Measurements from ENCODE around the gene MTMR12. TPM values are rescaled to one million over a fixed set of nuclear protein-coding genes. Genes with fewer than 3 reads are reported as not detected.

The MTMR12 gene
- total RNA-seq, 1 experiment from 2014 or later, result 42.7 TPM

DNA sequence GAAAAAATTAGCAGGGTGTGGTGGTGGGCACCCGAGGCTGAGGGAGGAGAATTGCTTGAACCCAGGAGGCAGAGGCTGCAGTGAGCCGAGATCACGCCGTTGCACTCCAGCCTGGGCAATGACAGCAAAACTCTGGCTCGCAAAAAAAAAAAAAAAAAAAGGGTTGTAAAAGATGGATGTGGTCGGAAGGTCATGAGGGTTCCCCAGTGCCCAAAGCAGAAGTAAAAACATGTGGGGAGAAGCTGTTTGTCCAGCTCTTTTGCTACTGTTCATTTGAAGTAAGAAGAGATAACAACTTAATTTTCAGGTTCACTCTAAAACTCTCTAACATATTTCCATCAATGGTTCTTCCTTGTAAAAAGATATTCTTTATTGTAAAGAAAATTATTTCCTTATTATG lies 81.5 kb downstream of the MTMR12 start (continued):
- TF ChIP-seq, protein P1, sequence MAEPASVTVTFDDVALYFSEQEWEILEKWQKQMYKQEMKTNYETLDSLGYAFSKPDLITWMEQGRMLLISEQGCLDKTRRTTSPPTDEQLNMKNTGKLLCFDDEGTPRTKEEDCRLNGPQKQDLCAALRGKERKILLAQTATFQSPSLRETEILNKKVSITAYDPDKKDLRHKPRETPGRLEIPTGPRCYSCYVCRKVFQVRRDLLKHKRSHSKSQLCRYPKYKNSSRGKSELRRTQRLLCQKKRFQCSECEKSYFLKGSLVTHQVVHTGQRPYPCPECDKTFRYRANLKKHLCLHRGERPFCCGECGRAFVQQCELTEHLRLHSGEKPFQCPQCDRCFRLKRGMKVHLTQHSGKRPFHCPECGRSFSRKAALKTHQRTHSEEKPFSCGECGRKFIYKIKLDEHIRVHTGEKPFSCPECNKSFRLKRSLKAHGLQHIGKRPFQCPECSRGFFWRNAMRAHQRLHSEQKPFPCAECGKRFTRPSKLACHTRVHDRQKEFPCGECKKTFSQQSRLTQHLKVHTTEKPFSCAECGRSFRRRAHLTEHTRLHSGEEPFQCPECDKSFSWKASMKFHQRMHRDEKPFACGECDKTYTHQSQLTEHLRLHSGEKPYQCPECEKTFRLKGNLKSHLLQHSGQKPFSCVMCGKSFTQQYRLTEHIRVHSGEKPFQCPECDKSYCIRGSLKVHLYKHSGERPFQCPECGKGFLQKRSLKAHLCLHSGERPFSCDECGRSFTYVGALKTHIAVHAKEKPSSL (CRISPR knock-in tag; conservative IDR thresholded peaks at IDR 0.05), result no peak
- TF ChIP-seq NR2C2 (CRISPR knock-in tag; IDR thresholded peaks at IDR 0.05) (no peak), ZNF121 (CRISPR knock-in tag; IDR thresholded peaks at IDR 0.05) (no peak), IRF2 (CRISPR knock-in tag; IDR thresholded peaks at IDR 0.05; ENCODE audit: borderline replicate concordance, low read depth) (no peak), EMX1 (CRISPR knock-in tag; IDR thresholded peaks at IDR 0.05) (no peak), ATF1 (CRISPR knock-in tag; IDR thresholded peaks at IDR 0.05) (no peak), ZNF219 (CRISPR knock-in tag; IDR thresholded peaks at IDR 0.05; ENCODE audit: borderline replicate concordance) (no peak), KAT7 (CRISPR knock-in tag; IDR thresholded peaks at IDR 0.05; ENCODE audit: borderline replicate concordance) (no peak), TEAD4 (CRISPR knock-in tag; IDR thresholded peaks at IDR 0.05) (no peak), JUN (CRISPR knock-in tag; IDR thresholded peaks at IDR 0.05) (no peak), NR3C1 (CRISPR knock-in tag; conservative IDR thresholded peaks at IDR 0.05; ENCODE audit: low read depth) (no peak)
- TF ChIP-seq, protein P2, sequence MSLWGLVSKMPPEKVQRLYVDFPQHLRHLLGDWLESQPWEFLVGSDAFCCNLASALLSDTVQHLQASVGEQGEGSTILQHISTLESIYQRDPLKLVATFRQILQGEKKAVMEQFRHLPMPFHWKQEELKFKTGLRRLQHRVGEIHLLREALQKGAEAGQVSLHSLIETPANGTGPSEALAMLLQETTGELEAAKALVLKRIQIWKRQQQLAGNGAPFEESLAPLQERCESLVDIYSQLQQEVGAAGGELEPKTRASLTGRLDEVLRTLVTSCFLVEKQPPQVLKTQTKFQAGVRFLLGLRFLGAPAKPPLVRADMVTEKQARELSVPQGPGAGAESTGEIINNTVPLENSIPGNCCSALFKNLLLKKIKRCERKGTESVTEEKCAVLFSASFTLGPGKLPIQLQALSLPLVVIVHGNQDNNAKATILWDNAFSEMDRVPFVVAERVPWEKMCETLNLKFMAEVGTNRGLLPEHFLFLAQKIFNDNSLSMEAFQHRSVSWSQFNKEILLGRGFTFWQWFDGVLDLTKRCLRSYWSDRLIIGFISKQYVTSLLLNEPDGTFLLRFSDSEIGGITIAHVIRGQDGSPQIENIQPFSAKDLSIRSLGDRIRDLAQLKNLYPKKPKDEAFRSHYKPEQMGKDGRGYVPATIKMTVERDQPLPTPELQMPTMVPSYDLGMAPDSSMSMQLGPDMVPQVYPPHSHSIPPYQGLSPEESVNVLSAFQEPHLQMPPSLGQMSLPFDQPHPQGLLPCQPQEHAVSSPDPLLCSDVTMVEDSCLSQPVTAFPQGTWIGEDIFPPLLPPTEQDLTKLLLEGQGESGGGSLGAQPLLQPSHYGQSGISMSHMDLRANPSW (CRISPR knock-in tag; conservative IDR thresholded peaks at IDR 0.05; ENCODE audit: low read depth), result no peak
- TF ChIP-seq, protein P3, sequence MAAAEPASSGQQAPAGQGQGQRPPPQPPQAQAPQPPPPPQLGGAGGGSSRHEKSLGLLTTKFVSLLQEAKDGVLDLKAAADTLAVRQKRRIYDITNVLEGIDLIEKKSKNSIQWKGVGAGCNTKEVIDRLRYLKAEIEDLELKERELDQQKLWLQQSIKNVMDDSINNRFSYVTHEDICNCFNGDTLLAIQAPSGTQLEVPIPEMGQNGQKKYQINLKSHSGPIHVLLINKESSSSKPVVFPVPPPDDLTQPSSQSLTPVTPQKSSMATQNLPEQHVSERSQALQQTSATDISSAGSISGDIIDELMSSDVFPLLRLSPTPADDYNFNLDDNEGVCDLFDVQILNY (CRISPR knock-in tag; IDR thresholded peaks at IDR 0.05), result no peak
- TF ChIP-seq, protein P4, sequence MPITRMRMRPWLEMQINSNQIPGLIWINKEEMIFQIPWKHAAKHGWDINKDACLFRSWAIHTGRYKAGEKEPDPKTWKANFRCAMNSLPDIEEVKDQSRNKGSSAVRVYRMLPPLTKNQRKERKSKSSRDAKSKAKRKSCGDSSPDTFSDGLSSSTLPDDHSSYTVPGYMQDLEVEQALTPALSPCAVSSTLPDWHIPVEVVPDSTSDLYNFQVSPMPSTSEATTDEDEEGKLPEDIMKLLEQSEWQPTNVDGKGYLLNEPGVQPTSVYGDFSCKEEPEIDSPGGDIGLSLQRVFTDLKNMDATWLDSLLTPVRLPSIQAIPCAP (CRISPR knock-in tag; IDR thresholded peaks at IDR 0.05), result no peak

DNA sequence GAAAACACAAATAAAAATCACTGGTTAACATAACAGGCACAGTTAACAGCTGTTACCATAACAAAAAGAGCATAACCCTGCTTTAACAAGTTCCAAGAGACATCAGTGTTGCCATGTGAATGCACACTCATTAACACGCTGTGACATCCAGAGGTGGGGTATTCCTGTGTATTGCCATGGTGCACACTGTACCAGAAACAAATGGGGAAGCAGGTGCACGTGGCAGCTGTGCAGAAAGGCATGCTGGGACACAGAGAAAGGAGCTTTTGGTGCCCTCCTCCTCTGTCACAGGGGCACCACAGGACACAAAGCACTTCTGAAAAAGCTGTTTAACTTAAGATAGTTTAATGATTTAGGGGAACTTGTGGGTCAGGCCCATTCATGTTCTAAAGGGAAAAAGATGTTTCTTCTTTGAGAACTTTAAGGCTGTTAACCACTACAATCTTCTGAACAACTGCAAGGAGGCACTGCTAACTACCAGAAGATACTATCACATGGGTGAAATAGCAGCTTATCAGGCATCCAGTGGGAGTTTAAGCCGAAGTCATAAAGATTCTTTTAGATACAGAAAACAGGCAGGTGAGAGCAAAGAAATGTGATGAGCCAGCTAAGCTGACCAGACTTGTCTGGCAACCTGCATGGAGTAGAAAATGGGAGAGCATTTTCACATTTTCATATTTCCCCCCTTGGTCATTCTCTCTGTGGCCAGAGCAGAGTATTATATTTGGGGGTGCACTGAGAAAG lies 82.2 kb downstream of the MTMR12 start:
- ChIA-PET POLR2A (no interaction called here), CTCF (interaction anchor here (1.4 to 4.5 kb wide), 3 partner anchors 89 to 121 kb away, joined by 3 to 58 read pairs (median 49); no protein-coding TSS in a partner anchor)
- H3K9me3 Mint-ChIP-seq, result peaks cover 3% of the 10 kb centered on the region; the same call in 1 of the 2 replicates
- H3K27me3 Mint-ChIP-seq (ENCODE audit: low read depth), result no peaks in the 10 kb centered on the region; the same call in 1 of the 2 replicates
- peaks cover 4% of the 10 kb centered on the region; the same call in 1 of the 2 replicates for H3K4me1 Mint-ChIP-seq
- H3K4me3 Mint-ChIP-seq, result no peak overlapping the region
- H3K27ac Mint-ChIP-seq, result no peak overlapping the region
- TF ChIP-seq CBFB (CRISPR knock-in tag; IDR thresholded peaks at IDR 0.05; ENCODE audit: low read depth), result no peak
- TF ChIP-seq HMGA2 (CRISPR knock-in tag; IDR thresholded peaks at IDR 0.05), result no peak
- TF ChIP-seq, protein P5, sequence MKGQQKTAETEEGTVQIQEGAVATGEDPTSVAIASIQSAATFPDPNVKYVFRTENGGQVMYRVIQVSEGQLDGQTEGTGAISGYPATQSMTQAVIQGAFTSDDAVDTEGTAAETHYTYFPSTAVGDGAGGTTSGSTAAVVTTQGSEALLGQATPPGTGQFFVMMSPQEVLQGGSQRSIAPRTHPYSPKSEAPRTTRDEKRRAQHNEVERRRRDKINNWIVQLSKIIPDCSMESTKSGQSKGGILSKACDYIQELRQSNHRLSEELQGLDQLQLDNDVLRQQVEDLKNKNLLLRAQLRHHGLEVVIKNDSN (CRISPR knock-in tag; IDR thresholded peaks at IDR 0.05), result no peak
- no peak for TF ChIP-seq NFE2L1 (CRISPR knock-in tag; IDR thresholded peaks at IDR 0.05)
- TF ChIP-seq, protein P2 (CRISPR knock-in tag; conservative IDR thresholded peaks at IDR 0.05; ENCODE audit: low read depth), result no peak
- ATAC-seq (no peak), DNase-seq (ENCODE audit: low spot score) (no peak)
- peaks cover 60% of the 10 kb centered on the region for H3K36me3 Mint-ChIP-seq

Data from WTC11 (cell line).